RCC 7860 (cell line): ENCODE measurements around the gene HOXA7.
A peak's percentile ranks its signal among the peaks of the same experiment; 100 is the strongest.

Experiments
- DNase-seq: peaks from one replicate; pipeline ENCODE4 v3.0.0-alpha.2; 2015; ENCODE audit warnings: low spot score
- FAIRE-seq: peaks from 2 replicates; lab custom pipeline; 2012; peaks lifted over from hg19 to GRCh38; lab: Jason Lieb, UNC

Gene HOXA7

DNA sequence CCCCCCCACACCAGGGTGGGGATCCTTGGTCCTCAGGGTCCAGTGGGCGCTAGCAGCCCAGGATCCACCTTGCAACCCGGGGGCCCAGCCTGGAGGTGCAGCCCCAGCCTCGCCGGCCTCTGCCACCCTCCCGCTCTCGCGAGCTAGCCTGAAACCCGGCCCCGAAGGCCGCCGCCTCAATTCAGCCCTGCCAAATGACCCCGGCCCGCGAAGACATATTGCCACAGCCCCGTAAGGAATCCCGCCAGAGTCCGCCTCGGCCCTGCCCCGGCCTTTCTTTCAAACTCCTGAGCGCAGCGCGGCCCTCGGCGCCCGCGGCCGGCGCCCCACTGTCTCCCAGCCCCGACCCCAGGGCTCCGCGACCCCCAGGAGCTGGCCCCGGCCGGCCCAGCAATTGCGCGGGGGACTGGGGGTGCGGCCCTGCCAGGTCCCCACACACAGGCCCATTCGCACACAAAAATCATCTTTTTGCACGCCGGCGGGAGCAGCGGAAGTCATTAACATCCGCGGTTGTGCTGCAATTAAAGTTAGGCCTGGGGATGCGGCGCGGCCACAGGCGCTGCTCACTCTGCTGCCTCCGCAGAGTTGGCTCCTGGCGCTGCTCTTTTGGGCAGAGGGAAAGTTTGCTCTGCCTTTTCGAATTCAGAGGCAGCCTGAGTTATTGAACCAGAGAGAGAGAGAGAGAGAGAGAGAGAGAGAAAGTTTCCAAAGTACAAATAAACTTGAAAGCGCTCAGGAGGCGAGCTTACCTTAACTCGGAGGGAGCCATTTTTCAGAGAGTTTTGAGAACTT, 16.9 kb downstream of the HOXA7 start:
- DNase-seq = no peak
- FAIRE-seq = no peak

DNA sequence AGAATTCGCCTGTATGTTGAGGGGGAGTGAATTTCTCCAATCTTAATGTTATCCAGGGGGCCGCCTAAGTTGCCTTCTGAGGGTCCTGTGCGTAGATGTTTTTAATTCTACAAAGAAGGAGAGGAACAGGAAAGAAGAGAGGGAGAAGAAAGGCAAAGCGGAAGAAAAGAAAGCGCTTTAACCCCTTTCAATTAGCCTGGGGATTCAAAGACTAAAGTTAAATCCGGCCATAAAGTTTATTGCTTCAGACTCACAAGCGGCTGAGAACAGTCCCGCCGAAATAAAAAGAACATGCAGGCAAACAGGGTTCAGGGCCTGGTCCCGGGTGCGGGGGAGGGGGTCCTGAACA, 17.5 kb downstream of the HOXA7 start:
- FAIRE-seq (no peak), DNase-seq (no peak)

DNA sequence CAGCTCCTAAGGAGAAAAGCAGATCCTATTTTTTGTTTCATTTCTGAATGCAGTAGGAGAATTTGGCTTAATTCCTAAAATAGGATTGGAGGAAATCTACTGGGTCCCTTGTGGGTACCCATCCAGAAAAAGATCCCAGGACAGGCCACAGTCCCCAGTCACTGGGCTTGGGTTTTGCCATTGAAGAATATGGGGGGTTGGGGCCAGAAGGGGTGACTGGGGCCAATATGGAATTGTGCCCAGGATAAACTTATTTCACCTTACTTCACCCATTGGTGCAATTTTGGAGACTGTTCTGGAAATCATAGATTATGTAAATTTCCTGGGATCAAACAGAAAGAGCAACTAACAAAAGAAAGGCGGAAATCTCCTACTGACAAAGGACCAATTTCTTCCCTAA, 18.0 kb downstream of the HOXA7 start:
- FAIRE-seq (no peak), DNase-seq (no peak)

DNA sequence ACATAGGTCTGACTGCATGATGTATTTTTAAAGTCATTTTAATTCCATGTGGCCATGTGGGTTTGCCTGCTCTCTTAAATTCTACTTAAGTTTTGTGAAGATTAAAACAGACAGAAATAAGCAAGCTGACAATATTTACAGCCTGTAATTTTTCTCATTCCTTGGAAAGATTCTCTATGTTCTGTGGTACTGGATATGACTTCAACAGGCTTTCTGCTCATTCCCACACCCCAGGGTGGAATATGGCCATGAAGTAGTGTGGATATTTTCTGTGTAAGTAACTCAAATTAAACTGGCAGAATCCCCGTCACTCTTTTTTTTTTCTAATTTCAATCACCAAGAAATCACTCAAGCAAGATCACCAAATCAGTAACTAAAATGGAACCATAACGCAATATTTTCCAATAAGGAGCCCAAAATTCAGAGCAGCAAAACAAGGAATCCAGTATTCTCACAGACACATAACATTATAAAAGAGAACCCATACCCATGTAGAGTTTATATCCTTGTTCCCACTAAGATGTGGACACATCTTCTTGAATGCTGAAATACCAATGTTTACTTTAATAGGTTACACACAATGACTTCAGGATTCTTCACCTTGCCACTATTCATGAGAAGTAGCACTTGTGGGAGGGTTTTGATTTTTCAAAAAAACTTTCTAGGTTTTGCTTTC, 18.7 kb downstream of the HOXA7 start:
- no peak for DNase-seq

DNA sequence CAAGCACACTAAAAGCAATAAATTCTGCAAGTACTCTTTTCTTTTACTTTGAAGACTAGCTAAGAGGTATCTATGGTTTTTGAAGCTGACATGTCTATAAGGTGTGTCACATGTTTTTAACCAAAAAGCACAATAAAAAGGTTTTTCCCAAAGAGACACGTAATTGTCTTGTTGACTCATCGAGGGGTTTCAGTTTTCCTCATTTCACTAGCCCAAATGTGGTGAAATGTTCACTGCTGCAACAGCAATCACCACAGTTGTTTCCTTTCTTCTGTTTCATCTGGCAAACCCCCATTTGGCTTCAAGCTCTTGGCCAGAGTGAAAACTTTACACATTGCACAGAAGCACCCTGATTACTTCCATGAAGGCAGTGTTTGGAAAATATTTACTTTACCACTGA, 22.1 kb downstream of the HOXA7 start:
- DNase-seq (peak; percentile 80), FAIRE-seq (peak; percentile 96)

More for the DNA sequence above, 18.7 kb downstream of the HOXA7 start:
- peak; percentile 74 for FAIRE-seq

DNA sequence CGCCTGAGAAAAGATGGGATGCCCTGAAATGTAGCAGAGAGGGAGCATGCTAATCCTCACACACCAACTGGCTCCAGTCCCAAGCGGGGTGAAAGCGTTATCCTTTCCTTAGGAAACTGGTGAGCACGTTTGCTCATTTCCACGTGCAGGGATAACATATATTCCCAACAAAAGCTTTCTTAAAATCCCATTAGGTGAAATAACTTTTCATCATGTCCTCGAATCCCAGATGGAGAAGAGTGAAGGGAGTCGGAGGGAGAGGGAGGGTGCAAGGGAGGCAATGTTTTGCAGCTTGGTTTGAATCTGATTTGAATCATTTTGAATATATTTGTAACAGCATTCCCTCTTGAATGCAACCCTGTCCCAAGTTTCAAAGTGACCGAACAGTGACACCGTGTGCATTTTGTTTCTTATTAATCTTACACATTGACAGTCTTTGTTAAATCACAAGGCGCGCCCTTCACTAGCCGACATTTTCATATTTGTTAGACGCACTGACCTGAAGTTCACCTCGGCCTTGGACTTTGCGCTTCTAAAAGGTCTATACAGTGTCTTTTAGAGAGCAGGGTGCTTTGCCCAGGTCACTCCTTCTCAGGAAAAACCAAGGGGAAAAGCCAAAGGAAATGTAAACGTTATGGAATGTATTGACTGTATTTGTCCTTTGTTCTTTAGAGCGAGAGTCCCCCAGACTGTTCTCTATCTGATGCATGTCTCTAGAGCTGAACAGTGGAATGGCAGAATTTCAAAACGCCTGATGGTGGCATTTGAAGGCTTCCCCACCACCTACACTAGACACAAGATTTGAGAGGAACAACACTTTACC, 22.9 kb downstream of the HOXA7 start:
- FAIRE-seq (no peak), DNase-seq (peak; percentile 10)

DNA sequence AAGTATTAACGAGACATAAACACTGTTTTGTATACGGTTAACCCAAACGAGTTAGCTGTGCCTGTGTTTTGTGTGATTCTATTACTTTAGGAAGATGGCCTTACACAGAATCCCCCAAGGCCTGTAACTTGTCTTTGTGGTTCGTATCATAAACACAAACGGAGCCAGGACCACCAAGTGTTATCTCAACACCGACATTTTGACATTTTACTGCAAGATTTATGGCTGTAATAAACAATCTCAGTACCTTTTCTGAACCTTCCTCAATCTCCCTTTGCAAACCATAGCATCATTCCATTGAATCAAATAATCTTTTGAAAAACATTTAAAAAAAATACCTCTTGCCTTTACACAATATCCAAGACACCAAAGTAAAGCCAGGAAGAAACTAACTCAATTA, 23.5 kb downstream of the HOXA7 start:
- no peak for FAIRE-seq
- DNase-seq = peak; percentile 3

DNA sequence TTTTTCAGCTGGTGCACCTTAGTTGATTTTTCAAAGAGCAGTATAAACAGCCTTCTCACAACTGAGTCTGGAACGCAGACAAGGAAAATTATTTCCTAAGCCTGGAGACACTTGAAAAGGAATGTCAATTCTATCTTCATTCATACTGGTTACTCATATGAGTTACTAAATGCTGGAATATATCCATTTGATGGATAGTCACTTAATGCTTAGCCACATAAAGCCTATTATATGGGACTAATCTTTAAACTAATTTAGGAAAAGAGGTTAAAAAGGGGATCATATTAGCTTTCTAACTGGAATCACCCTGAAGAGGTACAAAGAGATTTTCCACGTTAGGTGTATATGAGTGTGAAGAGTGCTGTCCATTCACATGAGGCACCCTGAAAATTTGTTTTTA, 24.3 kb downstream of the HOXA7 start:
- FAIRE-seq (peak; percentile 42), DNase-seq (peak; percentile 4)

DNA sequence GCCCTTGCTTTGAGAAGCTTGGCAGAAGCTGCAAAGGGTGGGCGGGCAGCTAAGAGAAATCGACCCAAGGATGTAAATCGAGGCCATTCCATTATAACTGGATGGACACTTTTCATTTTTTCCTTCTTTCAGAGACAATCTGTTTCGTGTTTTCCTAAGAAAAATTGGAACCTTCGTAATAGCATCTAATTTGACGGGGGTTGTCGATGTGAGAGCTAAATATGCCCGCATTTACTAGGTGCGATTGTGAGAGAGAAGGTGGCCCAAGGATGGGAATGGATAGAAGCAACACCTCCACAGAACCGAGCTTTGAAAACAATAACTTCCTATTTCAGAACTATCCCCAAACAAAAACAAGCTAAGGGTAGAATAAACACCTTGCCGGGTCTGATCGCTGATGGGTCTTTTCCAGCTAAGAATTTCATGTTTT, 25.1 kb downstream of the HOXA7 start:
- DNase-seq = no peak
- no peak for FAIRE-seq

DNA sequence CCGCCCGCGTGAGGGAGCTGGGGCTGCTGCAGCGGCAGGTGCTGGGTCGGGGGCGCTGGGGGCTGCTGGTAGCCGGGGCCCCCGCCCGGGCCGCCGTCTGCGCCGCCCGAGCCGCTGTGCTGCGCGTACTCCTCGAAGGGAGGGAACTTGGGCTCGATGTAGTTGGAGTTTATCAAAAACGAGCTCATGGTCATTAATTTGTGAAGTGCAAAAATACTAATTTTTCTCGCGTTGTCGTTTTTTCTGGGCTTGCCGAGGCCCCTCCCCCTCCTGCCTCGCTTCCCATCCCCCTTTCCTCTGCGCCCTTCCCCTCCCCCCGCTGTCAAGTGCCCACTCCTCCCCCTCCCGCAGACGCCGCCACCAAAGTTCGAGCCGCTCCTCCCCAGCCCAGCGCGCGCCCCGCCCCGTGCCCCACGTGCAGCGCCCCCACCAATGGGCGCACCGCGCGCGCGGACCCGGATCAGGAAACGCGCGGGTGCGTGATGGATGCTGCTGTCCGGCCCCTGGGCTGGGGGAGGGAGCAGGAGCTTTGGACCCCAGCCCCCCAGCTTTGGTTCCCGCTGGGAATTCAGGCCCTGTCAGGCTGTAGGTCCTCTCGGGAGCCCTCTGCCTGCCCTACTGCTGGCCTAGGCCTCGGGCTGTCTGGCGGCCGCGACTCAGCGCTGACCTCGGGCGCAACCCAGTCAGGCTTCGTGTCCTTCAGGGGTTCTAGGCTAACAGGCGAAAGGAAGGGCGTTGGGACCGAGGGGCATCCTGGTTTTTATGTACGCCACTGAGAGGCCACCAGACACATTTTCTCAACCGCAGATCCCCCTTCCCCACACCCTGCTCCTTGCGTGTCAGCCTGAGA, 25.7 kb downstream of the HOXA7 start, which contains the start of gene HOXA4:
HOXA4 (minus strand) TSS at position 218 of the 850 bp plus-strand sequence; CDS start at position 194, 24 bp downstream.
- DNase-seq (peak; percentile 82), FAIRE-seq (no peak)

DNA sequence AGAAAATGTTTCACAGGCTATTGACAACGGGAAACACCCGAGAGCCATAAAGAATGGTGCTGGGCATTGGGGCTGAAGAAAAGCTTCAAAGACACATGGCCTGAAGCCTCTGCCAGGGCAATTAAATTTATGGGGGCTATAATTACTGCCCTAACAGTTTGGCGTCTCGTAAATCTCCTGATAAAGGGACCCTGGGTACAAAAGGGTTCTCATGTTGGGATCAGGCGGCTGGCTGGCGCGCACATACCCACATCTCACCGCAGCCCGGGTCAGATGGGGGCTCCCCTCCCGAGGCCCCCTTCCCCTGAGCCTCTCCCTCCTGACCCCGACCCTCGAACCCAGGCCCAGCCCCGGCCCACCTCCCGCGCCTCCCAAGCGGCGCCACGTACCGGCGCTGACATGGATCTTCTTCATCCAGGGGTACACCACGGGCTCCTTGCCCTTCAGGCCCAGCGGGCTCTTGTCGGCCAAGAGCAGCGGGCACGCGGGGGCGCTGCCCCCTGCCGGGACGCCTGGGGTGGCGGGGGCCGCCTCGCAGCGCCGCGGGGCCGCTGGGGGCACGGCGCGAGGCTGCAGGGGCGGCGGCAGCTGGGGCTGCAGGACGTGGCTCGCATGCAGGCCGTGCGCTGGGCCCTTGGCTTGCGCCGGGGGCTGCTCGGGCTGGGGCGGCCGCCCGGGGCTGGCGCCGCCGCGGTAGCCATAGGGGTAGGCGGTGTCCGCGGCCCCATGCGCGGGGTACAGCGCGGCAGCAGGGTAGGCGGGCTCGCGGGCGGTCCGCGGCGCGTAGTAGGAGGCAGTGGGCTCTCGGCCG, 26.5 kb downstream of the HOXA7 start:
- no peak for FAIRE-seq

DNA sequence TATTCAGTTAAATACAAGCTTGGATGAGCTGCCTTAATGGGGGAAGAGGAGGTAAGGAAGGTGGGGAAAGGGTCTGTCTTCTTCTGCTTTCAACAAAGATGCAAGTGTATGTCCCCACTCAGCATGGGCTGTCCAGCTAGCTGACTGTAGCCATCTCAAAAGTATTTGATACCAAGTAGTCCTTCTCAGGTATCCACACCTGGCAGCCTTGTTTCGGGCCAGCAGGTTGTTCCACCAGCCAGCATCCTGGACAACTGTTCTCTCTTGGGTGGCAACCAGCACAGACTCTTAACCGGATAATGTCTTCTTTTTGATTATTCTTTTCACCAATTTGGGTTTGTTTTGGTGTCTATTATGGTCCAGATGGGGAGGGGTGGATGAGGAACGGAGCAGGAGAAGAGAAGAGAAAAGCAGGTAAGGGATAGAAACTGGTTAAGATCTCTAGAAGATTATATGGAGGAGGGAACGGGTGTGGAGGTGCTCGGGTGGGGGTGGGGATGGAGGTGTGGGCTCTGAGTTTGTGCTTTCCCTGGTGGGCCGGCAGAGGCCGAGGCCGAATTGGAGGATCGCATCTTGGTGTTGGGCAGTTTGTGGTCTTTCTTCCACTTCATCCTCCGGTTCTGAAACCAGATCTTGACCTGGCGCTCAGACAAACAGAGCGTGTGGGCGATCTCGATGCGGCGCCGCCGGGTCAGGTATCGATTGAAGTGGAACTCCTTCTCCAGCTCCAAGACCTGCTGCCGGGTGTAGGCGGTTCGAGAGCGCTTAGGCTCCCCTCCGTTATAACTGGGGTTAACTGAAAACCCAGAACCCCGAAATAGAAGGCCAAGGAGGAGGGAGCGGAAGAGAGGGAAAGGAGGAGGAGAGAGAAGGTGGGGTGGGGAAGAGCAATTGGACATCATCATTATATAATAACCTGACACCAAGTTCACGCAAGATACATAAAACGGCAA, 27.4 kb downstream of the HOXA7 start:
- FAIRE-seq (no peak), DNase-seq (peak; percentile 39)

More for the DNA sequence above, 26.5 kb downstream of the HOXA7 start:
- peak; percentile 11 for DNase-seq

DNA sequence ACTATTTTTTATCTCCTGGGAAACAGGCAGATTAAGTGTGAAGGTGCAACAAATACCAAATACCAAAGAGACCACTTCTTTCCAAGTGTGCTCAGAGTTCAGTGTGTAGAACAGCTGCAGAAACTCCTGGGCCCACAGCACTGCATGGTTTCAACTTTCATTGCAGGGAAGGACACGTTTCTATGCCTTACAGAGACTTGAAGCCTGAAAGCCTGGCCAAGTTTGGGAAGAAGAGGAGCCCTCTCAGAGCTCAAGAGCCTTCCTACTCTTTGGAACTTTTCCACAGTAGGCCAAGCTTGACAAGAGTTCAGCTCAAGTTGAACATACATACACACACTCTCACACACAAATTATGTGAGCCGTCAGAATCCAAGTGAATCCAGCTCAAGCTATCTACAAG, 28.4 kb downstream of the HOXA7 start:
- FAIRE-seq = peak; percentile 49
- no peak for DNase-seq

DNA sequence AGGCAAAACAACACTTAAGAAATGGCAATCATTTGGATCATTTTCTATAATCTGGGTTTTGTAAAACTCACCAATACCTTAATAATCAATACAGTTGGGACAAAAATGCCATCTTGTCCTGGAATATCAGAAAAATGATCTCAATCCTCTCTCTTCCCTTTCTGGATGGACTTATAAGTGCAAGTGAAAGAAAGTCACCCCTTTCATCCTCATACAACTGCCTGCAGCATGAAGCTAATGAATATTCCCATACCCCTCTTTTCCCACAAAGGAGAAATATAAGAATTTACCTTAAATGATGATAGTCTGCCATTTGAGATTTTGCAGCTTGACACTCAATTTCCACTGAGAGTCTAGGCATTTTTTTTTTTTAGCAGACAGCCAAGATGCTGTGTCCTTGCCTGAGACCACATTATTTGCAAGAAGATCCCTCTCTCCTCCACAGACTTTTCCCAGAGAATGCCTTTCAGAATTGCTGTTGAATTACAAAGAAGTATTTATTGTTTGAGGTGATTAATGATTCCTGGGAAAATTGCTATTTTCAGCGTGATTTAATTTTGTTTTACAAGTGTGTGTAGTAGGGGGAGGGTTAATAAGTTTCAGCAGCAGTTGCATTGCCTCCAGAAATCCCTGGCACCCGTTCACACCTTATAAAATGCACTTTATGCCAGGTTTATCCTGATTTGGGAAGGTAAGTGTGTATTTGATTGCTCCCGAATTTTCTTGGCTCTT, 29.7 kb downstream of the HOXA7 start:
- DNase-seq = no peak
- FAIRE-seq = no peak

DNA sequence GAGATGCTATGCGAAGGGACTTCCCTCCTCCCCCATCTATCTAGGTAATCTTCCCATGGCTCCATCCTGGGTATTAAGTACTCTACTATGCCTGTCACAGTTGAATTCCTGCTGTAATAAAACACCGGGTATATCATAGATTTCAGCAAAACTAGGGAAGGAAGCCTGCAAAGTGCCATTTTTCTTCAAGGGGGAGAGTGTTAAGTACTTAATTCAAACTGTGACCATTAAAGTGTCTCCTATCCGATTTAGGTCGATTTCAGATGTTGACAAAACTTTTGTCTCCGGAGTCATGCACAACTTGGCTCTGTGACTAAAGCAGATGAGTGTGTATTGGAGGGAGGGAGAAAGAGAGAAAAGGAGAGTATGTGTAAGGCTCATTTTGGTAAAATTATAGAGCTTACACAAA, 30.5 kb downstream of the HOXA7 start:
- FAIRE-seq (peak; percentile 69), DNase-seq (peak; percentile 73)

DNA sequence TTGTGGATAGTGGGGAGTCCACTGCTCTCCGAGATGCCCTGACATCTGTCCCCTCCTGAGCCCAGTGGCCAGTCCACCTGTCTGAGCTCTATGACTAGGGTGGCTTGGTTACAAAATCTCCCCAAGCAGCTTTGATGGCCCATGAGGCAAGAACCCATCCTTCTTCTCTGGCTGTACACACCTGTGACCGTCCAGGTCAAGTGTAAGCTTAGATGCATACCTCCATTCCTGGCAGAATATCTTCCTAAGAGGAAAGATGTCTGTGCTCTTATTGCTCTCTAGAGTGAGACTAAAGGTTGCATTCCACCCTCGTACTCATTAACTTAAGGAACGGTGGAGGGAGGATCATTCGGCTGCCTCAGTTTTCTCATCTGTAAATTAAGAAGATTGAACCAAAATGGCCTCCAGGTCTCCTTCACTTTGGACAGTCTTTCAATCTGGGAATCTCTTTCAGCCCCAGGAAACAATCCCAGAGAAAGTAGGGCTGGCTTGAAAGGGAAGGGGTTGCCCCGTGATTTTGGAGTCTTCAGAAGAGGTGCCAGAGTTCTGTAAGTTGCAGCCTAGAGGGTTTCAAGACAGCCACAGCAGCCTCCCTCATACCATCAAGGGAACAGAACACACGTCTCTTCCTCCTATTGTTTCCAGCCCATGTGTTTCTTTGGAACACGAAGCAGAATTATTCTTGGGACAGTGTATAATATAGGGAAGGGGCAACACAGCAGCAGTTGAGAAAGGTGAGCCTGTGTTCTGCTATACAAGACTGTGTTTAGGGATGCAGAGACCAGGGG, 31.4 kb downstream of the HOXA7 start:
- DNase-seq (no peak), FAIRE-seq (no peak)
